Osteoblast (primary cell): Measurements from ENCODE around the gene SUDS3. TPM values are rescaled to one million over a fixed set of nuclear protein-coding genes. Genes with fewer than 3 reads are reported as not detected.

Source experiments
- DNase-seq: peaks from one replicate; pipeline ENCODE4 v3.0.0; 2011; ENCODE audit warnings: low spot score, mixed read lengths; ENCODE audit not compliant: insufficient read length; ENCODE audit errors: missing footprints
- H2AFZ ChIP-seq: 2 replicates; pipeline ENCODE4 v1.6.0; 2011; ENCODE audit warnings: mild to moderate bottlenecking, low read length
- H3K27ac ChIP-seq: 2 replicates; pipeline ENCODE4 v1.5.1; 2011; ENCODE audit warnings: mild to moderate bottlenecking, low read depth, low read length, moderate library complexity
- H3K27me3 ChIP-seq: 2 replicates; pipeline ENCODE4 v1.6.0; 2012; ENCODE audit warnings: mild to moderate bottlenecking, control low read depth, inconsistent platforms, low read length, moderate library complexity; ENCODE audit not compliant: insufficient read depth
- H3K36me3 ChIP-seq: 2 replicates; pipeline ENCODE4 v1.5.1; 2011; ENCODE audit warnings: mild to moderate bottlenecking, low read length, control low read depth, moderate library complexity; ENCODE audit not compliant: insufficient read depth
- H3K4me1 ChIP-seq: 2 replicates; pipeline ENCODE4 v1.5.1; 2011; ENCODE audit warnings: mild to moderate bottlenecking, low read length, control low read depth, moderate library complexity; ENCODE audit not compliant: insufficient read depth
- H3K4me2 ChIP-seq: 2 replicates; pipeline ENCODE4 v1.6.0; 2011; ENCODE audit warnings: mild to moderate bottlenecking, low read length; ENCODE audit not compliant: insufficient read depth
- H3K4me3 ChIP-seq: fragments of 200-600 bp; sonication (generic); 3 replicates; pipeline ENCODE4 v1.5.1; 2012; ENCODE audit warnings: mild to moderate bottlenecking, low read length, inconsistent platforms; ENCODE audit not compliant: insufficient read depth
- H3K79me2 ChIP-seq: 2 replicates; pipeline ENCODE4 v1.6.0; 2012; ENCODE audit warnings: mild to moderate bottlenecking, low read length, control low read depth, inconsistent platforms; ENCODE audit not compliant: insufficient read depth
- H3K9me3 ChIP-seq: 2 replicates; pipeline ENCODE4 v1.5.1; 2011; ENCODE audit warnings: low read depth, low read length, control low read depth
- H4K20me1 ChIP-seq: 2 replicates; pipeline ENCODE4 v1.6.0; 2012; ENCODE audit warnings: mild to moderate bottlenecking, low read length, control low read depth; ENCODE audit not compliant: insufficient read depth
- CTCF ChIP-seq: IDR thresholded peaks from 2 replicates; pipeline ENCODE4 v1.5.1; 2011; ENCODE audit warnings: mild to moderate bottlenecking, low read depth, low read length, moderate library complexity; ENCODE audit errors: extremely low read depth
- total RNA-seq: library from RNA; depleted of rRNA; stranded (reverse); fragments of >200 nt; gene quantifications from 2 replicates; pipeline ENCODE4 v1.2.3, GENCODE V29; 2012

Gene SUDS3
- total RNA-seq, 1 donor = 29.7 TPM

- Histone ChIP-seq H4K20me1 (peaks cover 3% of the 10 kb centered on the region), H3K79me2 (peaks cover 85% of the 10 kb centered on the region), H3K27me3 (no peaks in the 10 kb centered on the region), H3K4me2 (no peak overlapping the region), H3K4me1 (peaks cover 16% of the 10 kb centered on the region), H3K9me3 (no peaks in the 10 kb centered on the region), H3K27ac (no peak overlapping the region), H3K4me3 (no peak overlapping the region), H2AFZ (no peak overlapping the region), H3K36me3 (no peaks in the 10 kb centered on the region)
- no peak for TF ChIP-seq CTCF
- DNase-seq = no peak
Observed at GRCh38 chr12:118368821-118369220, 7.5 kb upstream of the SUDS3 start.

GRCh38 chr12:118370601-118371000, 5.8 kb upstream of the SUDS3 start:
- H3K27ac ChIP-seq = no peak overlapping the region
- DNase-seq = no peak
- no peaks in the 10 kb centered on the region for H3K36me3 ChIP-seq
- peaks cover 68% of the 10 kb centered on the region for H3K79me2 ChIP-seq
- H3K4me2 ChIP-seq = peak overlapping the region; percentile 78
- H3K27me3 ChIP-seq = no peaks in the 10 kb centered on the region
- peaks cover 32% of the 10 kb centered on the region for H3K4me1 ChIP-seq
- no peak overlapping the region for H2AFZ ChIP-seq
- no peaks in the 10 kb centered on the region for H3K9me3 ChIP-seq
- no peak for TF ChIP-seq CTCF
- peaks cover 3% of the 10 kb centered on the region for H4K20me1 ChIP-seq
- peak overlapping the region; percentile 94 for H3K4me3 ChIP-seq

- TF ChIP-seq CTCF = no peak
- no peaks in the 10 kb centered on the region for H3K9me3 ChIP-seq
- peak overlapping the region; percentile 78 for H3K4me2 ChIP-seq
- no peak for DNase-seq
- H3K36me3 ChIP-seq = no peaks in the 10 kb centered on the region
- H3K27me3 ChIP-seq = no peaks in the 10 kb centered on the region
- H4K20me1 ChIP-seq = peaks cover 3% of the 10 kb centered on the region
- H3K27ac ChIP-seq = peak overlapping the region; percentile 68
- H2AFZ ChIP-seq = peak overlapping the region; percentile 8
- peak overlapping the region; percentile 94 for H3K4me3 ChIP-seq
- H3K4me1 ChIP-seq = peaks cover 36% of the 10 kb centered on the region
- H3K79me2 ChIP-seq = peaks cover 64% of the 10 kb centered on the region
Observed at GRCh38 chr12:118371321-118372282, 4.8 kb upstream of the SUDS3 start.
